HepG2 (cell line): Measurements from ENCODE around the gene DNAJC2. TPM values are rescaled to one million over a fixed set of nuclear protein-coding genes. Genes with fewer than 3 reads are reported as not detected.
A peak's percentile ranks its signal among the peaks of the same experiment; 100 is the strongest.

Experiments
- DR1 ChIP-seq: sonication (generic); formaldehyde crosslinking; IDR thresholded peaks from 2 replicates; pipeline ENCODE4 v1.8.0; 2021; ENCODE audit warnings: mild to moderate bottlenecking, missing genetic modification reagents, inconsistent platforms
- FOXC1 ChIP-seq: sonication (generic); formaldehyde crosslinking; IDR thresholded peaks from 2 replicates; pipeline ENCODE4 v1.8.0; 2022; ENCODE audit warnings: mild to moderate bottlenecking, missing genetic modification reagents, borderline replicate concordance
- KLF16 ChIP-seq, 2 experiments: sonication (generic) in 1 of 2; formaldehyde crosslinking in 1 of 2; IDR thresholded peaks; 2 replicates each; pipeline versions ENCODE4 v1.6.1 to v1.8.0; 2016 to 2023; ENCODE audit warnings: missing genetic modification reagents in 2 of 2, missing compliant biosample characterization in 1 of 2
- NR2F1 ChIP-seq, 2 experiments: fragments of 450-650 bp in 1 of 2; formaldehyde crosslinking in 1 of 2; IDR thresholded peaks; 2 replicates each; pipeline versions ENCODE4 v1.5.0 to v1.6.1; 2016 to 2020; ENCODE audit warnings: mild to moderate bottlenecking in 1 of 2, missing compliant biosample characterization in 1 of 2, missing genetic modification reagents in 1 of 2, moderate library complexity in 1 of 2
- RARA ChIP-seq: IDR thresholded peaks from 2 replicates; pipeline ENCODE4 v1.6.1; 2016; ENCODE audit warnings: missing genetic modification reagents, missing compliant biosample characterization
- SIX1 ChIP-seq: sonication (generic); formaldehyde crosslinking; IDR thresholded peaks from 2 replicates; pipeline ENCODE4 v1.4.0; 2020; ENCODE audit warnings: missing genetic modification reagents, borderline replicate concordance
- TBL1XR1 ChIP-seq: fragments of 150-350 bp; IDR thresholded peaks from 2 replicates; pipeline ENCODE4 v1.6.1; 2014; ENCODE audit warnings: borderline replicate concordance, low read length; ENCODE audit not compliant: partially characterized antibody
- ZNF510 ChIP-seq: sonication (generic); formaldehyde crosslinking; IDR thresholded peaks from 2 replicates; pipeline ENCODE4 v1.4.0; 2020; ENCODE audit warnings: low read depth, mild to moderate bottlenecking, missing genetic modification reagents
- ZNF570 ChIP-seq: sonication (generic); formaldehyde crosslinking; IDR thresholded peaks from 2 replicates; pipeline ENCODE4 v1.4.0; 2020; ENCODE audit warnings: mild to moderate bottlenecking, missing genetic modification reagents, borderline replicate concordance
- ZNF747 ChIP-seq: sonication (generic); formaldehyde crosslinking; IDR thresholded peaks from 2 replicates; pipeline ENCODE4 v1.8.1; 2023; ENCODE audit warnings: missing genetic modification reagents, mild to moderate bottlenecking, borderline replicate concordance
- ZNF772 ChIP-seq: sonication (generic); formaldehyde crosslinking; IDR thresholded peaks from 2 replicates; pipeline ENCODE4 v1.5.0; 2020; ENCODE audit warnings: mild to moderate bottlenecking, missing genetic modification reagents
- polyA plus RNA-seq, 8 experiments: library from polyadenylated mRNA; depleted of rRNA in 3 of 8; stranded (reverse) in 7 of 8; unstranded in 1 of 8; fragments of >200 nt; fragmentation: Illumina TruSeq in 4 of 8; extraction: Trizol in 4 of 8; gene quantifications; 2 replicates each; pipeline versions ENCODE4 v1.2.1 to v1.2.3, GENCODE V29; 2011 to 2016; ENCODE audit warnings: low read depth in 4 of 8, missing spikeins in 1 of 8, mixed read lengths in 1 of 8; ENCODE audit not compliant: insufficient read depth in 1 of 8
- total RNA-seq, 5 experiments: library from RNA; depleted of rRNA; stranded (reverse); fragments of >200 nt; fragmentation: Illumina TruSeq; extraction: Trizol; gene quantifications; 2 replicates each; pipeline ENCODE4 v1.2.3, GENCODE V29; 2016; ENCODE audit warnings: low read depth in 1 of 5
- TF ChIP-seq, protein P1 (sequence below): sonication (generic); formaldehyde crosslinking; conservative IDR thresholded peaks from 2 replicates; pipeline ENCODE4 v1.4.0; 2020; ENCODE audit warnings: mild to moderate bottlenecking, missing genetic modification reagents, moderate library complexity
- TF ChIP-seq, protein P2 (sequence below): sonication (generic); formaldehyde crosslinking; IDR thresholded peaks from 2 replicates; pipeline ENCODE4 v1.8.0; 2022; ENCODE audit warnings: low read depth, missing genetic modification reagents
- TF ChIP-seq, protein P3 (sequence below): IDR thresholded peaks from 2 replicates; pipeline ENCODE4 v1.6.1; 2018; ENCODE audit warnings: missing genetic modification reagents
- TF ChIP-seq, protein P4 (sequence below): fragments of 450-650 bp; IDR thresholded peaks from 2 replicates; pipeline ENCODE4 v1.6.1; 2017

Gene DNAJC2
- total and polyA plus RNA-seq, 2 of the 13 experiments (the other 11 are each of a cell fraction or from before 2014, with no cell fraction given), result 19.6 to 42.0 TPM

DNA sequence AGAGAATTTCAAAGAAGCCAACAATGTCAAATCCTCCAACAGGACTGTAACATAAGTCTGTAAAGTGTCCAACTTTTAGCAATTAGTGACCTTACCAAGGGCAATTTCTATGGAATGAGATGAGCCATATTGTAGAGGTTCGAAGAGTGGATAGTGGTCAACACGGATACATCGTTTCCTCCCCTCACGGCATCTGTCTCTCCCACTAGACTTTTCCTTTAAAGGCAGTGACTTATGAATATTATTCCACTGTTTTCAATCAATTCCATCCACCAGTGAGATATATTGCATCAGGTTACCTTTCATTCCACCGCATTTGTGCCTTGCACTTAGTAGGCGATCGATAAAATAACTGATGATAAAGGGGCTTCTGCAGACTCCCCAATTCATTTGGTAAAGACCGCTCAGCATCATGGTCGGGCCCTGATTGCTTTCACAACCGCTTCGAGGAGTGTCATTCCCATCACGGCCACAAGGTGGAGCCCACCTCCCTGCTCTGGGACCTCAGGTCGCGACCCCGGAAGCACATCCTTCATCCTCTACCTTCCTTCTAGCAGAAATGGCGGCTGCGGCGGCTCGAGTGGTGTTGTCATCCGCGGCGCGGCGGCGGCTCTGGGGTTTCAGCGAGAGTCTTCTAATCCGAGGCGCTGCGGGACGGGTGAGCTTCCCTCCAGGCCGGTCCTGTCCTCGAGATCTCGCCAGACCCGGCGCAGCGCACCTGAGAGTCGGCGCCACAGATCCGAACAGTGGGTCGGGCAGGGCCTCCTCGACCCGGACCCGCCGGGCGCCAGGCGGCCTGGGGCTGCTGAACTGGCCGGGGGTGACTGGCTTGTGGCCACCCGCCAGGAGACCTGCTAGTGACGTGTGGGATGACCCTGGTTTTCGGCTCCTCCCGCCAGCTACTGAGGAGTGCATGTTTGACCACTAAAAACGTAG lies 47.4 kb downstream of the DNAJC2 start, which contains the start of gene PMPCB (continued):
- TF ChIP-seq, protein P1, sequence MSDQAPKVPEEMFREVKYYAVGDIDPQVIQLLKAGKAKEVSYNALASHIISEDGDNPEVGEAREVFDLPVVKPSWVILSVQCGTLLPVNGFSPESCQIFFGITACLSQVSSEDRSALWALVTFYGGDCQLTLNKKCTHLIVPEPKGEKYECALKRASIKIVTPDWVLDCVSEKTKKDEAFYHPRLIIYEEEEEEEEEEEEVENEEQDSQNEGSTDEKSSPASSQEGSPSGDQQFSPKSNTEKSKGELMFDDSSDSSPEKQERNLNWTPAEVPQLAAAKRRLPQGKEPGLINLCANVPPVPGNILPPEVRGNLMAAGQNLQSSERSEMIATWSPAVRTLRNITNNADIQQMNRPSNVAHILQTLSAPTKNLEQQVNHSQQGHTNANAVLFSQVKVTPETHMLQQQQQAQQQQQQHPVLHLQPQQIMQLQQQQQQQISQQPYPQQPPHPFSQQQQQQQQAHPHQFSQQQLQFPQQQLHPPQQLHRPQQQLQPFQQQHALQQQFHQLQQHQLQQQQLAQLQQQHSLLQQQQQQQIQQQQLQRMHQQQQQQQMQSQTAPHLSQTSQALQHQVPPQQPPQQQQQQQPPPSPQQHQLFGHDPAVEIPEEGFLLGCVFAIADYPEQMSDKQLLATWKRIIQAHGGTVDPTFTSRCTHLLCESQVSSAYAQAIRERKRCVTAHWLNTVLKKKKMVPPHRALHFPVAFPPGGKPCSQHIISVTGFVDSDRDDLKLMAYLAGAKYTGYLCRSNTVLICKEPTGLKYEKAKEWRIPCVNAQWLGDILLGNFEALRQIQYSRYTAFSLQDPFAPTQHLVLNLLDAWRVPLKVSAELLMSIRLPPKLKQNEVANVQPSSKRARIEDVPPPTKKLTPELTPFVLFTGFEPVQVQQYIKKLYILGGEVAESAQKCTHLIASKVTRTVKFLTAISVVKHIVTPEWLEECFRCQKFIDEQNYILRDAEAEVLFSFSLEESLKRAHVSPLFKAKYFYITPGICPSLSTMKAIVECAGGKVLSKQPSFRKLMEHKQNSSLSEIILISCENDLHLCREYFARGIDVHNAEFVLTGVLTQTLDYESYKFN (CRISPR knock-in tag), result peak; percentile 65; the same call in 1 of the 2 replicates
- TF ChIP-seq ZNF510 (CRISPR knock-in tag), result 0 out of 2 replicates have a peak, but pooled peaks have one; percentile 9
- TF ChIP-seq ZNF772, result peak; percentile 71; the same call in 1 of the 2 replicates
- peak; percentile 32; the same call in 1 of the 2 replicates for TF ChIP-seq ZNF747 (CRISPR knock-in tag)
- peak in 1 of 2 experiments; percentile 83; a peak in 2 of 4 replicates for TF ChIP-seq KLF16 (CRISPR knock-in tag; IDR thresholded peaks at IDR 0.05)
- no peak for TF ChIP-seq ZNF570 (CRISPR knock-in tag)
- peak; percentile 95 to 97 for TF ChIP-seq NR2F1 (CRISPR knock-in tag; IDR thresholded peaks at IDR 0.05)
- peak; percentile 59; the same call in 1 of the 2 replicates for TF ChIP-seq DR1
- TF ChIP-seq, protein P2, sequence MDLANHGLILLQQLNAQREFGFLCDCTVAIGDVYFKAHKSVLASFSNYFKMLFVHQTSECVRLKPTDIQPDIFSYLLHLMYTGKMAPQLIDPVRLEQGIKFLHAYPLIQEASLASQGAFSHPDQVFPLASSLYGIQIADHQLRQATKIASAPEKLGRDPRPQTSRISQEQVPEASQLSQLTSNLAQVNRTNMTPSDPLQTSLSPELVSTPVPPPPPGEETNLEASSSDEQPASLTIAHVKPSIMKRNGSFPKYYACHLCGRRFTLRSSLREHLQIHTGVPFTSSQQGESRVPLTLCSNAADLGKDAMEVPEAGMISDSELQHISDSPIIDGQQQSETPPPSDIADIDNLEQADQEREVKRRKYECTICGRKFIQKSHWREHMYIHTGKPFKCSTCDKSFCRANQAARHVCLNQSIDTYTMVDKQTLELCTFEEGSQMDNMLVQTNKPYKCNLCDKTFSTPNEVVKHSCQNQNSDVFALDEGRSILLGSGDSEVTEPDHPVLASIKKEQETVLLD, result no peak
- TF ChIP-seq TBL1XR1, result no peak
- peak; percentile 88; the same call in 1 of the 2 replicates for TF ChIP-seq FOXC1 (CRISPR knock-in tag)
- TF ChIP-seq SIX1 (CRISPR knock-in tag), result 0 out of 2 replicates have a peak, but pooled peaks have one; percentile 22
- TF ChIP-seq, protein P3, sequence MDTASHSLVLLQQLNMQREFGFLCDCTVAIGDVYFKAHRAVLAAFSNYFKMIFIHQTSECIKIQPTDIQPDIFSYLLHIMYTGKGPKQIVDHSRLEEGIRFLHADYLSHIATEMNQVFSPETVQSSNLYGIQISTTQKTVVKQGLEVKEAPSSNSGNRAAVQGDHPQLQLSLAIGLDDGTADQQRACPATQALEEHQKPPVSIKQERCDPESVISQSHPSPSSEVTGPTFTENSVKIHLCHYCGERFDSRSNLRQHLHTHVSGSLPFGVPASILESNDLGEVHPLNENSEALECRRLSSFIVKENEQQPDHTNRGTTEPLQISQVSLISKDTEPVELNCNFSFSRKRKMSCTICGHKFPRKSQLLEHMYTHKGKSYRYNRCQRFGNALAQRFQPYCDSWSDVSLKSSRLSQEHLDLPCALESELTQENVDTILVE, result peak; percentile 58
- TF ChIP-seq, protein P4, sequence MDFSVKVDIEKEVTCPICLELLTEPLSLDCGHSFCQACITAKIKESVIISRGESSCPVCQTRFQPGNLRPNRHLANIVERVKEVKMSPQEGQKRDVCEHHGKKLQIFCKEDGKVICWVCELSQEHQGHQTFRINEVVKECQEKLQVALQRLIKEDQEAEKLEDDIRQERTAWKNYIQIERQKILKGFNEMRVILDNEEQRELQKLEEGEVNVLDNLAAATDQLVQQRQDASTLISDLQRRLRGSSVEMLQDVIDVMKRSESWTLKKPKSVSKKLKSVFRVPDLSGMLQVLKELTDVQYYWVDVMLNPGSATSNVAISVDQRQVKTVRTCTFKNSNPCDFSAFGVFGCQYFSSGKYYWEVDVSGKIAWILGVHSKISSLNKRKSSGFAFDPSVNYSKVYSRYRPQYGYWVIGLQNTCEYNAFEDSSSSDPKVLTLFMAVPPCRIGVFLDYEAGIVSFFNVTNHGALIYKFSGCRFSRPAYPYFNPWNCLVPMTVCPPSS, result no peak
- TF ChIP-seq RARA (CRISPR knock-in tag), result peak; percentile 80
